IPS-20b (cell line): ENCODE data around the gene ARHGAP19.

Experiments used
- H3K27ac ChIP-seq: one replicate; pipeline ENCODE4 v1.5.1; 2013; ENCODE audit warnings: low read length
- H3K27me3 ChIP-seq: 2 replicates; pipeline ENCODE4 v1.6.1; 2013; ENCODE audit warnings: mild to moderate bottlenecking, low read length, inconsistent platforms; ENCODE audit not compliant: insufficient read depth
- H3K36me3 ChIP-seq: 2 replicates; pipeline ENCODE4 v1.6.1; 2013; ENCODE audit warnings: low read depth, mild to moderate bottlenecking, inconsistent platforms, low read length, moderate library complexity; ENCODE audit not compliant: insufficient read depth
- H3K4me1 ChIP-seq: 2 replicates; pipeline ENCODE4 v1.6.1; 2013; ENCODE audit warnings: mild to moderate bottlenecking, control low read depth, inconsistent platforms, low read length, moderate library complexity; ENCODE audit not compliant: insufficient read depth
- H3K4me3 ChIP-seq: 2 replicates; pipeline ENCODE4 v1.5.1; 2013; ENCODE audit warnings: mild to moderate bottlenecking, low read length, inconsistent platforms
- H3K9ac ChIP-seq: 2 replicates; pipeline ENCODE4 v1.6.1; 2013; ENCODE audit warnings: low read depth, mild to moderate bottlenecking, inconsistent platforms, low read length, moderate library complexity
- H3K9me3 ChIP-seq: 2 replicates; pipeline ENCODE4 v1.6.1; 2013; ENCODE audit warnings: mild to moderate bottlenecking, low read depth, low read length, inconsistent platforms; ENCODE audit not compliant: insufficient read depth

The ARHGAP19 gene

DNA sequence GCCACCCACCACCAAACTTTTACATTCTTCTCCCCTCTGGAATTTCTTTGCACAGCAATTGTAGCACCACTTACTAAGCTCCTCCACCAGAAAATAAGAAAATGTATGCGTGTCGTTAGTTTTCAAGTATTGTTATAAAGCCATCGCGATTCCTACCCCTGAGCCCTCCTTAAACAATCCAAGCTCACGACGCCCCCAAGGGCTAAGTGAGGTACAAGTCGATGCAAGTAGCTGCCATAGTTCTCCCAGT, 40.8 kb upstream of the ARHGAP19 start:
- Histone ChIP-seq H3K9me3 (no peaks in the 10 kb centered on the region), H3K4me1 (peaks cover 30% of the 10 kb centered on the region; the same call in 1 of the 2 replicates), H3K36me3 (peaks cover 34% of the 10 kb centered on the region), H3K27me3 (peaks cover 21% of the 10 kb centered on the region; the same call in 1 of the 2 replicates), H3K9ac (peak overlapping the region; percentile 83), H3K4me3 (peak overlapping the region; percentile 84), H3K27ac (no peak overlapping the region)

DNA sequence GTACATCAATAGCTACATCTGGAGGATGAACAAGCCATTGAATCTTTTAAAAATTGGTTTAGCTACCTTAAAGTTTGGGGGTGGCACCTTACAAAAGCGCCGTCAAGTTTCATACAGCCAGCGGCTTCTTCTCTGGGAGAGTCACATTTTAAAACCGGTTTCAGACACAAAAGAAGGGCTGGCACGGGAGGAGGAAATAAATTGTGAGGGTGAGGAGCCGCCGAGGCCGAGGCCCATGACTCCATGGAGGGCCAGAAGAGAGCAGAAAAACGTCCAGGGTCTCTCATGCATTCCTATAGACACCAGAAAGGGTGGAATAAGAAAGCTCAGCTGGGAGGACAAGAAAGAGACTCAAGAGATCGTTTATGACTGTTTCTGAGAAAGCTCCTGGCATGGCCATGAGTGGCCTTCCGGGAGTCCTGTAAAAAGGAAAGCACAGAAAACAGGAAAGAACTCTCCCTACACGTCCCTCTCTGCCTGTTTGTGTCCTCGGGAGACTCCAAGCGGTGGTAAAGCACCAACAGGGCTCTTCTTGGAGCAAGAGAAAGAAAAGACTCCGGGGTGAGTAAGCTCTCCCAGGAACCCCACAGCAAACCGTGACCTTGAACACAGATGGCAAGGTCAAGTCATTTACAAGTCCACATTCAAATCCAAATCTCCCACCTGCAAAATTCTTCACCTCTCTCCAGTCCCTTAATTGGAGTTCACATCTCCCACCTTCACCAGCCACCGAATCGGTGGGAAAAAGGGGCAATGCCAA, 40.3 kb upstream of the ARHGAP19 start:
- Histone ChIP-seq H3K9me3 (no peaks in the 10 kb centered on the region), H3K9ac (peak overlapping the region; percentile 83), H3K36me3 (peaks cover 35% of the 10 kb centered on the region), H3K27me3 (peaks cover 21% of the 10 kb centered on the region; the same call in 1 of the 2 replicates), H3K4me1 (peaks cover 27% of the 10 kb centered on the region; the same call in 1 of the 2 replicates), H3K4me3 (peak overlapping the region; percentile 84), H3K27ac (peak overlapping the region; percentile 26)

DNA sequence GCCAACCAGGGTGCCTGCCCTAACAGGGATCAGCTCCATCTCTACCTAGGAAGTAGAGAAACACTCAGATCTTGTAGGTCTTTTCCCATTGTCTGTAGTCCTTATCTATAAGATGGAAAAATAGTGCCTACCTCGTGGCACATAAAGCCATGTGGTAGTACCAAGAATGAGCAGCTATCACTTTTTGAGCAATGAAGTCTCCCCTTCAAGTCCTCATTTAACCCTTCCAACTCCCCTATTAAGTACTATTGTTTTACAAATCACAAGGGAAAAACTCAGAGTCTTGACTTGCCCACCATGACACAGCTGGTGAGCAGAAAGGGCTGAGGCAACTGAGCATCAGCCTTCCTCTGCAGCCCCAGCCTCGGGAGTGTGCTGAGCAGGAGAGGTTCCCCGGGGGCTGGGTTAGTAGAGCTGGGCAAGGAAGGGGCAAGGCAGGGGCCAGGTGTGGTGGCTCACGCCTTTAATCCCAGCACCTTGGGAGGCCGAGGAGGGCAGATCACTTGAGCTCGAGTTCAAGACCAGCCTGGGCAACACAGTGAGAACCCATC, 38.8 kb upstream of the ARHGAP19 start:
- H3K27ac ChIP-seq = no peak overlapping the region
- H3K9ac ChIP-seq = no peak overlapping the region; the same call in 1 of the 2 replicates
- peaks cover 35% of the 10 kb centered on the region for H3K36me3 ChIP-seq
- peaks cover 22% of the 10 kb centered on the region; the same call in 1 of the 2 replicates for H3K4me1 ChIP-seq
- H3K4me3 ChIP-seq = peak overlapping the region; percentile 84
- H3K27me3 ChIP-seq = peaks cover 20% of the 10 kb centered on the region; the same call in 1 of the 2 replicates
- H3K9me3 ChIP-seq = no peaks in the 10 kb centered on the region

DNA sequence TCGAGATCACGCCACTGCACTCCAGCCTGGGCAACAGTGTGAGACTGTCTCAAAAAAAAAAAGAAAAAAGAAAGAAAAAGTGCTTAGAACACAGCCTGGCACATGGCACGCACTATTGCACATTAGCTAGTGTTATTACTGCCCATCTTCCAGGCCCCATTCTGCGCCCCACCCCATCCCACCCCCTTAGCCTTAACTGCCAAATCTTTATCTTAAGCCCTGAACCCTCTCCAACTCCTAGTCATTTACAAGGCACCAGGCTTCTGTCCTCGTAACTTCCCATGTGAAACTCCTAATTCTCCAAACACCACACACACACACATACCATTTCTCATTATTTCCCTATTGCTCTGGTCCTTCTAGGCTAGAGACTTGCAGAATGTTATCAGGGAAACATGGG, 37.3 kb upstream of the ARHGAP19 start:
- H3K4me3 ChIP-seq = 0 out of 2 replicates have a peak overlapping the region, but pooled peaks have one; percentile 15
- no peak overlapping the region for H3K9ac ChIP-seq
- H3K27ac ChIP-seq = no peak overlapping the region
- no peaks in the 10 kb centered on the region for H3K9me3 ChIP-seq
- peaks cover 35% of the 10 kb centered on the region for H3K36me3 ChIP-seq
- peaks cover 17% of the 10 kb centered on the region; the same call in 1 of the 2 replicates for H3K4me1 ChIP-seq
- peaks cover 16% of the 10 kb centered on the region; the same call in 1 of the 2 replicates for H3K27me3 ChIP-seq

DNA sequence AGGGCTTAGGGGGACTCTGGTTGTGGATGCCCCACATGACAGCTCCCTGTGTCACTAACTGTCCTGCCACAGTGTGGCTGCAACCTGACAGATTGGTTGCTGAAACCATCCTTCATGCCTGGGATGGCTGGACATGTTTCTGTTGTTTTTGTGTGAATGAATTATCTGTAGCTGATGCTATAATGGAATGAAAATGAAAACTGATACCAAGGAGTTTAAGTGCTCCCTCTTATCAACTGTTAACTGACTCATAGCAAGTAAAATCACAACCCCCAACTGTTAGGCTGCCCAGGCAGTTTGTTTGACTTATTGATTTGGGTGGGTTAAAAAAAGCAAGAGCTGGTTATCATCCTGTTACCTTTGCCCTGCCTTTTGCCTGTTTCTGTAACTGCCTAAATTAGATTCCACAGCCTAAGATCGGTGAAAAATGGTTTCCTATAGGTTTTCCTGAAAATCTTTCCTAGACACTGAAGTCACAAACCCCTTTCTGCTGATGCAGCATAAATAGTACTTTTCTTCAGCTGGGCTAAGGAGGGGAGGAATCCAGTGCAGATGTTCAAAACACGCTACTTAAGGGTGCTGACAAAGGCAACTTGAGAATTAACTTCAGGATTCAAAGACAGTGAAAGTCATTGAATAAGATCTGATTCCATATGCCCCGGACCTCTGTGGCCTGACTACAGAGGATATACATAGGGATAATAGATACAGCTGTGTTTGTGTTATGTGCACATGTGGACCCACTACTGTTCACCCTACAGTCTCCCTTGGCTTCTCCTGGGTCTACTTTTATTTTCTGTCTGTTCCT, 36.4 kb upstream of the ARHGAP19 start:
- Histone ChIP-seq H3K27ac (no peak overlapping the region), H3K9ac (no peak overlapping the region), H3K4me3 (no peak overlapping the region), H3K36me3 (peaks cover 35% of the 10 kb centered on the region), H3K9me3 (no peaks in the 10 kb centered on the region), H3K4me1 (peaks cover 17% of the 10 kb centered on the region; the same call in 1 of the 2 replicates), H3K27me3 (peaks cover 16% of the 10 kb centered on the region; the same call in 1 of the 2 replicates)

DNA sequence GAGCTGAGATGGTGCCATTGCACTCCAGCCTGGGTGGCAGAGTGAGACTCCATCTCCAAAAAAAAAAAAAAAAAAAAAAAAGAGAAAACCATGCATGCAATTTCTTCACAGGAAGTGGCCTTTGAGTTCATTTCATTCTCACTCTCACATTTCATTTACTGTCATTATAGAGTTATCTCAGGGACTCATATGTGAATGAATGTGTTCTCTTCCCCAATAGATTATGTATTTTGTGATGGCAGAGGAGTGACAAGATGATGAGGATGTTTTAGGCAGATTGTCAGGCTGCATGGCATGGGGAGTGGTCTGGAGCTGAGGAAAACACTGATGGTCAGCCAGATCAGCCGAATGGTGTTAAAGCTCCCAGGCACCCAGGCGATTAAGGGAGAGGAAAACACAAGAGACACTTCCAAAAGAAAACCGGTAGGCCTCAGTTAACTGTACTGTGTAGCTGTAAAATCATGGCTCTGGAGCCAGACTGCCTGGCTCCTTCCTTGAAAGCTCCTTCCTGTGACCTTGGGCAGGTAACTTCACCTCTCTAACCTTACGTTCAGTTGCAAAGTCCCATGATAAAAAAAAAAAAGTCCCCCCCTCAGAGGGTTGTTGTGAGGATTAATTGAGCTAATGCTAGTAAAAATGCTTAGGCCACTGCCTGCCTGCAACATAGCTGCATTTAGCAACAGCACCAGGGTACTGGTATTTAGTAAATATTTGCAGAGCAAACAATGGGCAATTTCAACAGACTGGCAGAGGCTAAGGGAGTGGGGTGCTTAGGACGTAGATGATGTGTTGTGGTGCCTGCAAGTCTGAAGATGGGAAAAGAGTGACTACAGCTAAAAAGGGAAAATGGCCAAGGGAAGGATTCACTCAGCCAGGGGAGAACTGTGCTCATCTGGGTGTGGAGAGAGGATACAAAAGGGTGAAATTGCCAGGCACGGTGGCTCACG, 35.2 kb upstream of the ARHGAP19 start:
- no peak overlapping the region for H3K9ac ChIP-seq
- H3K36me3 ChIP-seq = peaks cover 32% of the 10 kb centered on the region
- no peak overlapping the region for H3K4me3 ChIP-seq
- peaks cover 17% of the 10 kb centered on the region; the same call in 1 of the 2 replicates for H3K4me1 ChIP-seq
- H3K9me3 ChIP-seq = no peaks in the 10 kb centered on the region
- H3K27me3 ChIP-seq = peaks cover 7% of the 10 kb centered on the region; the same call in 1 of the 2 replicates
- no peak overlapping the region for H3K27ac ChIP-seq

DNA sequence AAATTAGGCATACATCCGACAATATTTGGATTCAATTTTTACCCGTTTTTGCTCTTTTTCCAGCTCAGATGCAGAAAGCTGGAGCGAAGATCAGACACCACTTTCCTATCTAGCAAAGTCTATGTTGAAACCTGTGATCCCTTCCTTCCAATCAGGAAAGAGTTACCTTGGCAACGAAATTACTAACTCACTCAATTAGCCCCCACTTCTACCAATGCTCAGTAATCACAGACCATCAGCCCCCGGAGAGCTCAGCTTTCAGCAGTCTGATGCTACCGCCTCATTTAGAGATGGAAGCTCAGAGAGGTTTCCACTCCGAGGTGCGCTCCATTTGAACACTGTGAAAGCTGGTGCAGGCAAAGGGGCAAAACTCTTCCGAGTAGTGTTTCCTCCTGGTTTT, 33.3 kb upstream of the ARHGAP19 start:
- H3K27ac ChIP-seq = no peak overlapping the region
- H3K4me1 ChIP-seq = peaks cover 13% of the 10 kb centered on the region
- H3K9ac ChIP-seq = no peak overlapping the region
- H3K36me3 ChIP-seq = peaks cover 23% of the 10 kb centered on the region
- H3K4me3 ChIP-seq = no peak overlapping the region
- peaks cover 20% of the 10 kb centered on the region for H3K27me3 ChIP-seq
- no peaks in the 10 kb centered on the region for H3K9me3 ChIP-seq

DNA sequence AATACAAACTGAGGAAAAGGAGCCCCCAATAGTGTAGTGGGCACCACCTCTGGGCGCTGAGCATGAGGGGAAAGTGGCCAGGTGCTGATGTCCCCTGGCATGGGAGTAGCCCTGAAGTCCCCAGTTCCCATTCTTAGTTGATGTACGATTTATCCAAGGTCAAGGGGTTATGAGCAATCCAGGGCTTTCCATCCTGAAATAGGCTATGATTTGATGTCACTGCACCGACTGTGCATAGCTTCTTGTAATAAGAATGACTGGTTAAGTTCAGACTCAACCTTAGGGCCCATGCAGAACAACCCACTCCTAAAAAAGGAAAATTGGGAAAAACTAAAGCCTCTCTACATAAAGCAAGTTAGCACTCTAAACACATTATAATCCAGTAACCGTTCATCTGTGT, 31.1 kb upstream of the ARHGAP19 start:
- H3K27me3 ChIP-seq = peaks cover 32% of the 10 kb centered on the region
- no peak overlapping the region for H3K4me3 ChIP-seq
- H3K4me1 ChIP-seq = peaks cover 19% of the 10 kb centered on the region
- H3K36me3 ChIP-seq = peaks cover 3% of the 10 kb centered on the region; the same call in 1 of the 2 replicates
- no peak overlapping the region for H3K9ac ChIP-seq
- no peaks in the 10 kb centered on the region for H3K9me3 ChIP-seq
- H3K27ac ChIP-seq = no peak overlapping the region

DNA sequence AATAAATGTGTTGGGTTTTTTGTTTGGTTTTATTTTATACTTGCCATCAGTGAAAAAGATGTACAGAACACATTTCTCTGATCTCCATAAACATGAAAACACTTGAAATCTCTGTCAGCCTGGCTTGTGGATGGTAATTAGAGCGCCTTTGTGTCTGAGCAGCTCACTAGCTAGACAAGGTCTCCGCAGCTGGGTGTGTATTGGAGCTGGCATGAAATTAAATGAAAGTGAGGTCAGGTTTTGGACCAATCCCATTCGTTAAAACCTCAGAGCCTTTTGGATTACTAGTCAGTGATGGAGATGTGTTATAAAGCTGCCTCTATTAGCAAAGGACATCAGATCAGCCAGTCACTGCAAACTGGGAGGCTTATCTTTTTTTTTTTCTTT, 29.4 kb upstream of the ARHGAP19 start:
- peak overlapping the region; percentile 43; the same call in 1 of the 2 replicates for H3K9ac ChIP-seq
- no peaks in the 10 kb centered on the region for H3K9me3 ChIP-seq
- H3K36me3 ChIP-seq = no peaks in the 10 kb centered on the region
- H3K27me3 ChIP-seq = peaks cover 46% of the 10 kb centered on the region
- H3K4me1 ChIP-seq = peaks cover 13% of the 10 kb centered on the region
- H3K4me3 ChIP-seq = peak overlapping the region; percentile 83; the same call in 1 of the 2 replicates
- H3K27ac ChIP-seq = no peak overlapping the region

DNA sequence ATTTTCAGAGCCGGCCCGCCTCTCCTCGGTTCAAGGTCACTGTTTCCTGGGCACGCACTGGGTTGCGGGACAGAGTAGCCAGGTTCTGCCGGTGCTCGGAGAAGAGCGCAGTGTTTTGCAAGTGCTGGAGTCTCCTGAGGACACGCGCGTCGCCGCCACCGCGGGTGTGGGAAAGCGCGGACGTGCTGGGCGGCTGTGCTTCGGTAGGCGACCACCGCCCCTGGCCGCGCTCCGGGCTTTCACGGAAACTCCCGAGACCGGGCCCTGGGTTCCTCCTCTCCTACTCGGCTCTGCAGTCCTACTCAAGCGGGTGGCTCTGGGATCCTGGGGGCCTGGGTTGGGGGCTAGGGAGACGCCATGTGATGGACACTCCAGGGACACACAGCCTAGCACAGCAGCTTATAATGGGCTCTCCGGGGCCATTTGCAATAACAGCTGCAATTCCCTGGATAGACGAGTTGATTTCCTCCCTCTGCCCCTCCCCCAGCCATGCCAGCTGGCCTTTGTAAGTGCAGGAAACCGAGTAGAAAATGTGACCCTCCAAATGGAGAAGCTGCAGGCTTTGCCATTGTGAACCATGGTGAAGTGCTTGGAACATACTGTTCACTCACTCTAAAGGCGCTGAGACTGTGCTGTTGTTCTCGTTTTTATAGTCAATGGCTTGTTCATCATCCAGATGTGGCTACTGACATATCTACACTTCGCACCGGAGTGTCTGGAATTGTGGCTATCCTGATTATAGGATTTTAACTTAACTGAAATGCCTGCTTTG, 28.8 kb upstream of the ARHGAP19 start:
- Histone ChIP-seq H3K36me3 (no peaks in the 10 kb centered on the region), H3K27me3 (peaks cover 46% of the 10 kb centered on the region), H3K9me3 (no peaks in the 10 kb centered on the region), H3K27ac (no peak overlapping the region), H3K9ac (peak overlapping the region; percentile 43; the same call in 1 of the 2 replicates), H3K4me1 (peaks cover 13% of the 10 kb centered on the region), H3K4me3 (peak overlapping the region; percentile 83)
